Stimulated activated CD8-positive, alpha-beta memory T cell treated with anti-CD3 and anti-CD28 coated beads, Interleukin-4, amount 100 ng/mL, for 1 hour (primary cell): ENCODE data around the gene MAN2B2.

Experiments
- DNase-seq, 2 donors: peaks; one replicate each; pipeline ENCODE4 v3.0.0-alpha.2; 2020; ENCODE audit warnings: low read depth in 2 of 2, low spot score in 1 of 2

The MAN2B2 gene

DNA sequence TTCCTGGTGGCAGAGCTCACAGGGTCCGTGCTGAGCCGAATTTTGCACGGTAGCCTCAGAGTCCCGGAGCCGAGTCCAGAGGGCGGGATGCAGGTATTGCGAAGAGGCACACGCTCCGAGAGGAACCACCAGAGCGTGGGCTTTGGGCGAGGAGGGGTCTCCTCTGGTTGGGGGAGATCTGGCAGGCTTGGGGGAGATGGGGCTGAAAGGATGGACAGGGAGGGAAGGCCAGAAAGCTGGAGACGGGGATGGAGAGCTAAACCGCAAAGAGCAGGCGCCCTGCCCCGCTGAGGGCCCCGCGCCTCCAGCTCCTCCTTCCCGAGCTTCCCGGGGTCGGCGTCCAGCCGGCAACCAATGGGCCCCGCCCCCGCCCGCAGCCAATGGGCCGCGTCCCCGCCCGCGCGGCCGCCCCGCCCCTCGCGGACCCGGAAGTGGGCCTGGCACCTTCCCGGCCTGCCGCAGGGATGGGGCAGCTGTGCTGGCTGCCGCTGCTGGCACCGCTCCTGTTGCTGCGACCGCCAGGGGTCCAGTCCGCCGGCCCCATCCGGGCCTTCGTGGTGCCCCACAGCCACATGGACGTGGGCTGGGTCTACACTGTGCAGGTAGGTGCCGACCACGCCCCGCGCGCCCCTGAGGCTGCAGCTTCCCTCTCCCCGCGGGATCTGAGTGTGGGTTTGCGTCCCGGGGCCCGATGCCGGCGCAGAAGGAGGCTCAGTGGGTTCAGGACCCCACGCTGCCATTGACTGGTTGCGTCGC lies at the start of gene MAN2B2:
MAN2B2 (plus strand) TSS at position 443 of the 756 bp plus-strand sequence; CDS start at position 465, 22 bp downstream.
- peak; percentile 63 to 66 for DNase-seq

GRCh38 chr4:6525474-6525873 lies 49.5 kb upstream of the MAN2B2 start:
- DNase-seq: no peak

DNA sequence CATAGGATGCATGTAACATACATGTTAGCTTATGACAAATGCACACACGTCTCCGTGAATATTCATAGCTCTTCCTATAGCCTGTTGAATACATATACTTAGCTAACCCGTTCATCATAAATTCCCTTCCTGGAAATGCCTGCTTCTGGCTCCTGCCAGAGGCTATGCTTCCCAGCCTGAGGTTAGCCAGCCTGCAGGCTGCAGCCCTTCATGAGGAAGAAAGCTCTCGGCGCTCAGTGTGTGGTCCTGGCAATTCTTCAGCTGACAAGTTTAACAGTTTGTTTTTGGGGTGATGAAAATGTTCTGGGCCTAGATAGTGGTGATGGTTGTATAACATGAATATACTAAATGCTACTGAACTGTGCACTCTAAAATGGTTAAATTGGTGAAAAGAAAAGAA lies 48.8 kb upstream of the MAN2B2 start:
- no peak for DNase-seq

- DNase-seq: no peak
Observed at GRCh38 chr4:6526671-6527091, 48.3 kb upstream of the MAN2B2 start.

- DNase-seq: no peak
Observed at GRCh38 chr4:6527259-6527658, 47.7 kb upstream of the MAN2B2 start.

- DNase-seq: no peak
Observed at GRCh38 chr4:6527683-6528595, 47.0 kb upstream of the MAN2B2 start.

GRCh38 chr4:6529021-6529420 lies 46.0 kb upstream of the MAN2B2 start:
- DNase-seq: no peak

DNA sequence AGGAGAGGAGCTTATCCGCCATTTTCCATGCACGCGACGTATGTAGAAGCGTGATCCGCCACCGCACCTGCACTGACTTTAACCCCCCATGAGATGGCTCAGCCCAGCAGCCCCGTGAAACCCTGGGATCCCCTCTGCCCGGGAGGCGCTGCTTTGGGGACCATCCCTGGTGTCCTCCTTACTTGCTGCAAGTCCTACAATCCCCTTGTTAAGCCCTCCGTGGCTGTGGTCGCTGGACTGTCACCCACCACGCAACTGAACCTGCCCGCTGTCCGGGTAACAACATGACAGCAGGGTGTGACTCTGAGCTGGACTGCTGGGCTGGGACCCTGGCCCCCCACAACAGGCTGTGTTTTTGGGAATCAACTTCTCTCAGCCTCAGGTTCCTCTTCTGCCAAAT lies 44.7 kb upstream of the MAN2B2 start:
- no peak for DNase-seq

- DNase-seq: no peak
Observed at GRCh38 chr4:6530964-6531363, 44.0 kb upstream of the MAN2B2 start.

- no peak for DNase-seq
Observed at GRCh38 chr4:6532102-6532501, 42.9 kb upstream of the MAN2B2 start.

DNA sequence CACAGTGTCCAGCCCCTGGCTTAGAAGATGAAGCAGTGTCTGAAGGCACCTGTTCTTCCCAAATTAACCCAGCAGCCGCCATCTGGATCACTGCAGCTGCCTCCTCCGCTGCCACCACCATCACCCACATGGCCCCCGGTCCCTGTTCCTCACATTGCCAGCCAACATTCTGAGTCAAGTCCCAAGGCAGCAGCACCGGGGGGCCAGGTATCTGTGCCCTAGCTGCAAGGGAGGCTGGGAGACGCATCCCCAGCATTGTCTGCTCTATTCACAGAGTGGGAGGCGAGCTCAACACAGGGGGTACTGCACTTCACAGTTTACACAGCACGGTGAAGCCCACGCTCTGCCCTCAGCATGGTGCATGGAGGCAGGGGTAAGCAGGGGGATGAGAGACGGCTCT lies 42.3 kb upstream of the MAN2B2 start:
- DNase-seq: no peak

GRCh38 chr4:6534050-6534449 lies 40.9 kb upstream of the MAN2B2 start:
- no peak for DNase-seq

- no peak for DNase-seq
Observed at GRCh38 chr4:6534618-6535328, 40.2 kb upstream of the MAN2B2 start.

GRCh38 chr4:6535329-6535692 lies 39.7 kb upstream of the MAN2B2 start:
- DNase-seq: no peak

GRCh38 chr4:6535706-6536105 lies 39.3 kb upstream of the MAN2B2 start:
- DNase-seq: no peak

DNA sequence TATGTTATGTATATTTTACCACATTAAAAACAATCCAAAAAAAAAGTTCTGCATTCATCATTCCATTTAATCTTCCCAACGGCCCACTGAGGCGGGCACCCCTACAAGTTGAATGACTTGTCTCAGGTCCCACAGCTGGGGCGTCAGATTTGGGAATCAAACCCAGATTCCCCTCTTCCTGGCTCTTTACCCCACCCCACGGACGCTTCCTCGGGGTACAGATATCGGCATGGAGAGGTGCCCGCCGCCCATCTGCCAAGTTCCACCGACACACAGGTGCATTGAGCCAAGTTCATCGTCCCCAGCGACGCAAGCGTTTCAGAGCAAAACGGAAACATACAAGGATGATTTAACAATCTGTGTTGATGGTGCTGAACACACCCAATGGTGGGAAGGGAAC lies 36.9 kb upstream of the MAN2B2 start:
- DNase-seq: no peak

- DNase-seq: no peak
Observed at GRCh38 chr4:6538575-6538974, 36.4 kb upstream of the MAN2B2 start.

GRCh38 chr4:6539009-6539764 lies 35.8 kb upstream of the MAN2B2 start:
- no peak for DNase-seq

DNA sequence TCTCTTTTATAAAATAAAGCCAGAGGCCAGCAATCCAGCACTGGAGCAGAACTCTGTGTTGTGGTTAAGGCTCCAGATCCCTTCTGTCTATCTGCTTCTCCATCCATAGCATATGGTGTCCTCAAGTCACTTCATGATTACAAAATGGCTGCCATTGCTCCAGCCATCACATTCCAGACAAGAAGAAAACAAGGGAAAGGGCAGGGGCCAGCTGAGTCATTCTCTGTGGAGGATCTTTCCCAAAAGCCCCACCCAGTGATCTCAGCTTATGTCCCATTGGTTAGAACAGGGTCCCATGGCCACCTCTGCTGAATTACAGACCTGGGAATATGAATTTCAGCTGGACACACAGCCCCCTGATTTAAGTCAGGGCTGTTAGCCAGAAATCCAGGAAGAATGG lies 34.1 kb upstream of the MAN2B2 start:
- DNase-seq: no peak

- DNase-seq: no peak
Observed at GRCh38 chr4:6541789-6542188, 33.2 kb upstream of the MAN2B2 start.

GRCh38 chr4:6542951-6543350 lies 32.0 kb upstream of the MAN2B2 start:
- DNase-seq: no peak
